Fibroblast of pulmonary artery (primary cell): Measurements from ENCODE around the gene MSH6.

Experiments
- DNase-seq: peaks from one replicate; pipeline ENCODE4 v3.0.0-alpha.2; 2010; ENCODE audit warnings: low read depth
- H3K4me3 ChIP-seq: replicated peaks from 2 replicates; pipeline ENCODE4 v1.5.1; 2011; ENCODE audit warnings: low read depth, mild to moderate bottlenecking, control low read depth, low read length, moderate library complexity
- TF ChIP-seq, protein P1 (sequence below): IDR thresholded peaks from 2 replicates; pipeline ENCODE4 v1.5.1; 2011; ENCODE audit warnings: mild to moderate bottlenecking, control low read depth, low read length, inconsistent platforms; ENCODE audit errors: missing control alignments

MSH6 gene

DNA sequence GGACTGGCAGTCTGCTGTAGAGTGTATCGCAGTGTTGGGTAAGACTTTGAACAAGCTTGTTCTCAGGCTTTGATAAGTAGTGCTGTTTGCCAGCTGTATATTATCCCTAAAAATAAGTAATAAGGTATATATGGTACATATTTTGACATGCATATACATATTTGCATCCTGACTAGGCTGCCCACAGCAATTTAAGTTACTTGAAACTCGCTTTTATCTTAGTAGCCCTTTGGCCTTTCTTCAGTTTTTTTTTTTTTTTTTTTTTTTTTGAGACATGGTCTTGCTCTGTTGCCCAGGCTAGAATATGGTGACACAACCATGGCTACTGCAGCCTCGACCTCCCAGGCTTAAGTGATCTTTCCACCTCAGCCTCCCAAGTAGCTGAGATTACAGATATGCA lies 18.2 kb downstream of the MSH6 start:
- TF ChIP-seq, protein P1, sequence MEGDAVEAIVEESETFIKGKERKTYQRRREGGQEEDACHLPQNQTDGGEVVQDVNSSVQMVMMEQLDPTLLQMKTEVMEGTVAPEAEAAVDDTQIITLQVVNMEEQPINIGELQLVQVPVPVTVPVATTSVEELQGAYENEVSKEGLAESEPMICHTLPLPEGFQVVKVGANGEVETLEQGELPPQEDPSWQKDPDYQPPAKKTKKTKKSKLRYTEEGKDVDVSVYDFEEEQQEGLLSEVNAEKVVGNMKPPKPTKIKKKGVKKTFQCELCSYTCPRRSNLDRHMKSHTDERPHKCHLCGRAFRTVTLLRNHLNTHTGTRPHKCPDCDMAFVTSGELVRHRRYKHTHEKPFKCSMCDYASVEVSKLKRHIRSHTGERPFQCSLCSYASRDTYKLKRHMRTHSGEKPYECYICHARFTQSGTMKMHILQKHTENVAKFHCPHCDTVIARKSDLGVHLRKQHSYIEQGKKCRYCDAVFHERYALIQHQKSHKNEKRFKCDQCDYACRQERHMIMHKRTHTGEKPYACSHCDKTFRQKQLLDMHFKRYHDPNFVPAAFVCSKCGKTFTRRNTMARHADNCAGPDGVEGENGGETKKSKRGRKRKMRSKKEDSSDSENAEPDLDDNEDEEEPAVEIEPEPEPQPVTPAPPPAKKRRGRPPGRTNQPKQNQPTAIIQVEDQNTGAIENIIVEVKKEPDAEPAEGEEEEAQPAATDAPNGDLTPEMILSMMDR: no peak
- H3K4me3 ChIP-seq: no peak overlapping the region
- no peak for DNase-seq

DNA sequence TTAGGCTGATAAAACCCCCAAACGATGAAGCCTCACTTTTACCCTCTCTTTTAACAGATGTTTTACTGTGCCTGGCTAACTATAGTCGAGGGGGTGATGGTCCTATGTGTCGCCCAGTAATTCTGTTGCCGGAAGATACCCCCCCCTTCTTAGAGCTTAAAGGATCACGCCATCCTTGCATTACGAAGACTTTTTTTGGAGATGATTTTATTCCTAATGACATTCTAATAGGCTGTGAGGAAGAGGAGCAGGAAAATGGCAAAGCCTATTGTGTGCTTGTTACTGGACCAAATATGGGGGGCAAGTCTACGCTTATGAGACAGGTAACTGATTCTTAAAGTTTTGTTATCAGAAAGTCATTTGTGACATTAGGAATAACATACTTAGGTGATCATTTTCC lies 20.4 kb downstream of the MSH6 start:
- no peak for DNase-seq
- TF ChIP-seq, protein P1: no peak
- H3K4me3 ChIP-seq: no peak overlapping the region

DNA sequence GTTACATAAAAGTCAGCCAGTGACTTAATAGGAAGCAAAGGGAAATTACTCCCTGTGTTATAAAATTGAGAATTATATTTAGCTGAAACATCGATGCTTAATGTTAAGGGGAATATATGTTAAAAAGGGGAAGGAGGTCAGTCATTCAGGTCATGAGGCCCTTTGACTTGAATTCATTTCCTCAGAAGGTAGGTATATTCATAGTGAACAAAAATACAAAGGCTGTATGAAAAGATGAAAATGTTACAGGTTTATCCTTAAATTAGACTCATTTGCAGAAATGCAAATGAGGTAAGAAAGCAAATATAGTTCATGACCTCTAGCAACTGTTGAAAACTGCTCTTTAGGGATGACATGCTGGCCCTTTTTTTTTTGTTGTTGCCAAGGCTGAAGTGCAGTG lies 20.8 kb downstream of the MSH6 start:
- TF ChIP-seq, protein P1: no peak
- DNase-seq: no peak
- H3K4me3 ChIP-seq: no peak overlapping the region

DNA sequence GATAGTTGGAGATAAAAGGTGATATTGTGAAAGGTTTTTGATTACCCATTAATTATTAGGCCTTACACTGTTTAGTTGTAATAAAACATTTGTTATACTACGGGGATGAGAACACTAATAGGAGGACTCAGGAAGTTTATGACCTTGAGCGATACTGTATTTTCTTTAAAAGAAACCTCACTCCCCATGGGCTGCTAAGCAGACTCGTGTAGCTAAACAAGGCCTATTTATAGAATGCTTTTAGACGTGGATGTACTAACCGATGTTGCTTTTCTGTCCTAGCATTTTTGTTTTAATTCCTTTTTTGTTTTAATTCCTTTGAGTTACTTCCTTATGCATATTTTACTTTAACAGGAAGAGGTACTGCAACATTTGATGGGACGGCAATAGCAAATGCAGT lies 22.9 kb downstream of the MSH6 start:
- no peak for DNase-seq
- TF ChIP-seq, protein P1: no peak

DNA sequence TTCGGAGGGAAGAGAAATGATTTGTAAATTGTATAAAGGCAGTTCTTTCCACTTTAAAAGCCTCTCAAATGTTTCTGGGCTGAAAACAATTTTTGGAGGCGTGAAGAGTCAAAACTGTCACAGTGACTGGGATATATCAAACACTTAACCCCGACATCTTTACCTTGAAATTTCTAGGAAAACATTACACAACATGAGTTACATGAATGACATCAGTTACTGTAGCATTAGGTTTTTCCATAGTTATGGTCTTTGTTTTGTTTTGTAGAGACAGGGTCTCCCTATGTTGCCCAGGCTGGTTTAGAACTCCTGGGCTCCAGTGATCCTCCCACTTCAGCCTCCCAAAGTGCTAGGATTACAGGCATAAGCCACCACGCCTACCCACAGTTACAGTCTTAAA lies 25.7 kb downstream of the MSH6 start:
- H3K4me3 ChIP-seq: no peak overlapping the region
- no peak for DNase-seq
- TF ChIP-seq, protein P1: no peak

More for the DNA sequence above, 22.9 kb downstream of the MSH6 start:
- no peak overlapping the region for H3K4me3 ChIP-seq

DNA sequence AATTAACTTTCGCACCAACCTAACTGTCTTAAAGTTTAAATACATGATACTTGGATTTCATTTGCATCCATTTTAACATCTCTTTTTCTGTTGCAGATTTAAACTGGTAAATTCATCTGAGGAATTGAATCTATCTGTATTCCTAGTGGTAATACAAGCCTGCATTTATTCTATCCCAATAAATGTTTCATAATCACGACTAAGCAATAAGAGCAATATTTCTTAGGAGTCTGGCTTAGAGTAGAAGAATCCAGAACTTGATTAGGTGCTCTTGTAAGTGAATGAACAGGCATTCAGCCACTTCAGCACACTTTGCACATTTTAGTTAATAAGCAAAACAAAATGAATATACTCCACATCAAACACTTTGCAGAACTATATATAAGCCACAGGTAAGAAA lies 27.0 kb downstream of the MSH6 start:
- TF ChIP-seq, protein P1: no peak

DNA sequence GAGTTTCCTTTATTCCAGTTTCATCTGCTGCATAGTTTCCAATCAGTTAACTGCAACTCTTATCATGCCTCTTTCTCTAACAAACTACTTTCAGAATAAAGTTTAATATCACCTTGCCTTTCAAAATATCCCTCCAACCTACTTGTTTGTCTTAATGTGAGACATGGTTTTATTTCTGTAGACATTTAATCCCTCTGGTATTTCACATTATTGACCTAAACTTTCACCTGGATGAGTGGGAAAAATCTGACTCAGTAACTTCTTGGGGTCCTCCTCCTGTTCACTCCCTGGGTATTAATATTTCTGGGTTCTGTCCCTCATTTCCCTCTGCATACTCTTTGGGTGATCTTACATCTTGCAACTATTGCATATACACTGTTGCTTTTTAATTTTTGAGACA lies 27.9 kb downstream of the MSH6 start:
- DNase-seq: no peak
- H3K4me3 ChIP-seq: no peak overlapping the region
- TF ChIP-seq, protein P1: no peak

More for the DNA sequence above, 27.0 kb downstream of the MSH6 start:
- H3K4me3 ChIP-seq: no peak overlapping the region
- no peak for DNase-seq
